ENCODE measurements around the gene DNMBP.
"Not testable (repeated sequence)": the region's sequence is repeated elsewhere in the genome, so short reads cannot be mapped to it uniquely, and the experiment has no call there.

Gene DNMBP

DNA sequence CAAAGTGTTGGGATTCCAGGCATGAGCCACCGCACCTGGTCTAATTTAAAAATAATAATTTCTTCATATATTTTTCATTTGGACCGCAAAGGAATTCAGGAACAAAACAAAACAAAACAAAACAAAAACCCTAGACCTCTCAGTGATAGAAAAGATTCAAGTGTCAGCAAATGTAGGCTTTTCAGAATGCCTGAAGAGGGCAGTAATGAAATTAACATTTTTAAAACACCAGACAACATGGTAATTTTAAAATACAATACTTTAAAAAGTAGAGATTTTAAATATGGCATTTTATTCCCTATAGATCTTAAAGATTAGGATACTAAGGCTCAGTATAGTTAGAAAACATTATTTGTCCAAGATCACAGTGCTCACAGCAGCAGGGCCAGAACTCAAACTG is 36.6 kb downstream of the DNMBP start:
- Mint-ChIP-seq H3K9me3 (no peaks in the 10 kb centered on the region), H3K4me3 (no peak overlapping the region), H3K4me1 (peaks cover 19 to 48% of the 10 kb centered on the region in 2 donors), H3K27me3 (no peaks in the 10 kb centered on the region), H3K27ac (no peak overlapping the region), H3K36me3 (peaks cover 14 to 26% of the 10 kb centered on the region in 2 donors)
- ATAC-seq (replicated peaks) (no peak), DNase-seq (no peak)

DNA sequence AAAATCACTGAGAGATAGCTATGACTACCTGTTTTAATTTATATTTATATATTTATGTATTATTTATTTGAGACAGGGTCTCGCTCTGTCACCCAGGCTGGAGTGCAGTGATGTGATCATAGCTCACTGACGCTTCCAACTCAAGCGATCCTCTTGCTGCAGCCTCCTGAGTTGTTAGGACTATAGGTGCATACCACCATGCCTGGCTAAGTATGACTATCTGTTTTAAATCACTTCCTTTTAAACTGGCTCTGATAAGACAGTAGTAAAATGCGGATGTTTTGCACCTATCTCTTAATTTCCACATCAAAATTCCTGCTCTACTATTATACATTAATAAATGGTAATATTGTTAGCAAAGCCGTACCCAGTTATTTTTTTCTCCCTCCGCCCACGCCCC is 41.8 kb downstream of the DNMBP start:
- Mint-ChIP-seq H3K36me3 (peaks cover 16 to 43% of the 10 kb centered on the region in 2 donors), H3K4me1 (peaks cover 5 to 8% of the 10 kb centered on the region in 2 donors), H3K9me3 (no peaks in the 10 kb centered on the region), H3K4me3 (no peak overlapping the region), H3K27me3 (no peaks in the 10 kb centered on the region), H3K27ac (no peak overlapping the region)
- DNase-seq (no peak), ATAC-seq (replicated peaks) (no peak)

DNA sequence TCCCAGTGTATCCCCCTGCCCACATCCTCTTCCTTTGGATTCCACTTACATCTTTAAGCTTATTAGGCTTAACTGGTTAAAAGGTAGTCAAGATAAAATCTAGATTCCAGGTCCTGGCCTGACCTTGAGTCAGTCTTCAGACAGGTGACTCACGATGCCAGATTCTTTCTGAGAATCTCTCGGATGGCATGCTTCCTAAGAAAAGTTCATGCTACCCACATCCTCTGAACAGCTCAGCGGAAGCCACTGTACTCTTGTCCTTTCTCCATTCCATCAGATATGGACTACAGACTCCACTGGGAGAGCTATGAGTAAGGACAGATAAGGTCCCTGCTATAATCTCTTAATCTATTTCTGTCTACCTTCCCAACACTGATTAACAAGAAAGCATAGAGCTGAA is 43.4 kb downstream of the DNMBP start:
- DNase-seq (no peak), ATAC-seq (replicated peaks) (no peak)
- Mint-ChIP-seq H3K27me3 (no peaks in the 10 kb centered on the region), H3K4me1 (peaks cover 0 to 3% of the 10 kb centered on the region in 2 donors), H3K27ac (no peak overlapping the region), H3K9me3 (no peaks in the 10 kb centered on the region), H3K4me3 (no peak overlapping the region), H3K36me3 (peaks cover 12 to 42% of the 10 kb centered on the region in 2 donors)

DNA sequence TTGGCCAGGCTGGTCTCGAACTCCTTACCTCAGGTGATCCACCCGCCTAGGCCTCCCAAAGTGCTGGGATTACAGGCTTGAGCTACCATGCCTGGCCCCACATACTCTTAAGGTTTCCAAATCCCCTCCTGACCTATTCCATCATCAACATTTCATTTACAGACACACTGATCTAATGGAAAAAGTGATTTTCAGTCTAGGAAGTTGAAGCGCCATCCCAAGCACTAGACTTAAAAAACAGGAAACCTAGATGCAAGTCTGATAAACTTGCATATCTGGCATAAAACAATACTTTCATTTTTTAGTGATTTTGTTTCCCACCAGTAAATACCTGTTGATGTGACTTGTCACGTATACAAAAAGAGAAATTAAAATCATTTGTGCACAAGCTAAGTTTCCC is 44.0 kb downstream of the DNMBP start:
- Mint-ChIP-seq H3K36me3 (peaks cover 11 to 37% of the 10 kb centered on the region in 2 donors), H3K27ac (no peak overlapping the region), H3K27me3 (no peaks in the 10 kb centered on the region), H3K4me3 (no peak overlapping the region), H3K4me1 (peaks cover 0 to 3% of the 10 kb centered on the region in 2 donors), H3K9me3 (no peaks in the 10 kb centered on the region)
- DNase-seq (no peak), ATAC-seq (replicated peaks) (no peak)

DNA sequence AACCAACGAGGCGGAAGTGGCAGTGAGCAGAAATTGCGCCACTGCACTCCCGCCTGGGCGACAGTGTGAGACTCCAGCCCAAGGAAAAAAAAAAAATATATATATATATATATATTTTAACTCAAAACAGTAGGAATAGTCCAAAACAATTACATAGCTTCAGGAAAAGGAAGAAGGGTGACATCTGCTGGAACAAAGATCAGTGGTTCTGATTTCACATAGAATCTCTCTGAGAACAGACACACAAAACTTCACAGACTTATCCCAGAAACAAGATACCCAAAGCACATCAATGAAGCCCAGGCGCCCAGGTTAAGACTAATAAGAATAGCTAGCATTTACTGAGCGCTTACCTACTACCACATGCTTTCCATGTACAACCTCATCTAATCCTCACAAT is 45.0 kb downstream of the DNMBP start:
- Mint-ChIP-seq H3K4me3 (no peak overlapping the region), H3K27me3 (no peaks in the 10 kb centered on the region), H3K9me3 (no peaks in the 10 kb centered on the region), H3K36me3 (peaks cover 5 to 30% of the 10 kb centered on the region in 2 donors), H3K4me1 (no peaks in the 10 kb centered on the region), H3K27ac (no peak overlapping the region)
- ATAC-seq (replicated peaks) (no peak), DNase-seq (no peak)

DNA sequence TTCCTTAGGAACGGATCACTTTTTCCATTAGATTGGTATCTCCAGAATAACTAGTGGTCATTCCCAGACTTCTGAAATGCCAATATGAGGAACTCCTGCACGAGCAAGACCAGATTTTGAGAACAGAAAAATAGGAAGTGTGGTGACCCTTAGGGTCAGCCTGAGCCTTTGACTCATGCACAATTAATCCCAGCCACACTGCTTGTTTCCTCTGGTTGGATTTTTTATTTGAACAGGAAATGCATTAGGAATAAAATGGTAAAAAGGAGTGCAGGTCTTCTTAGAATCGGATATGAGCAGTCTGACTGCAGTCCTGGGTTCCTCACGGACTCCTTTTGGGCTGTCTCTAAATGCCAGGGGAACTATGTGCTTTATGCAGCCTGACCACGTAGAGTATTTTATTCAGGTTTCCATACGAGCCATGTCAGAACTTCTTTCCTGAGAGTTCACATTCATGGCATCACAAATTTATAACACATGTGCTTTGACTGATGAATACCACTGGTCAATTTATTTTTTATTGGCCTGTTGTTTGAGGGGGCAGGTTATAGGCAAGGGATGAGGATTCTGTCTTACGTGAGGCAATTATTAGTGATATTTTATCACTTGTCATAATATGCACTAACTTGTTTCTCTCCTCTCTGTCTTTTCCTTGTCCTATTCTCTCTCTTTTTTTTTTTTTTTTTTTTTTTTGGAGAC is 46.1 kb downstream of the DNMBP start:
- H3K4me3 Mint-ChIP-seq; H3K27ac Mint-ChIP-seq; ATAC-seq (replicated peaks); H3K4me1 Mint-ChIP-seq; H3K9me3 Mint-ChIP-seq; DNase-seq; H3K27me3 Mint-ChIP-seq: not testable (repeated sequence)
- peaks cover 5 to 25% of the 10 kb centered on the region in 2 donors for H3K36me3 Mint-ChIP-seq

DNA sequence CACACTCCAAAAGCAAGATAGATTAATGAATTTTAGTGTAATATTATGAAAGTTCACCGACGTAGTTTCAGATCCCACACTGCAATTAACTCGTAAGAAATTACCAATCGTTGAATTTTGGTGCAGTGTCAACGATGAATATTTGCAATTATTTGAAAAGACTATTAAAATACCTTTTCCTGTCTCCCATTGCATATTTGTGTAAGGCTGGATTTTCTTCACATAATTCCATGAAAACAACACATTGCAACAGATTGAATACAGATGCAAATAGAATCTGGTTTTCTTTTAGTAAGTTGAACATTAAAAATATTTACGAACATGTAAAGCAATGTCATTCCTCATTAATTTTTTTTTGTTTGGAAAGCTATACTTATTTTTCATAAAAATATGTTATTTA is 50.9 kb downstream of the DNMBP start:
- Mint-ChIP-seq H3K27me3 (no peaks in the 10 kb centered on the region), H3K9me3 (no peaks in the 10 kb centered on the region), H3K4me1 (no peaks in the 10 kb centered on the region), H3K4me3 (no peak overlapping the region), H3K36me3 (peaks cover 19 to 34% of the 10 kb centered on the region in 2 donors), H3K27ac (no peak overlapping the region)
- no peak for DNase-seq
- ATAC-seq (replicated peaks) = no peak

DNA sequence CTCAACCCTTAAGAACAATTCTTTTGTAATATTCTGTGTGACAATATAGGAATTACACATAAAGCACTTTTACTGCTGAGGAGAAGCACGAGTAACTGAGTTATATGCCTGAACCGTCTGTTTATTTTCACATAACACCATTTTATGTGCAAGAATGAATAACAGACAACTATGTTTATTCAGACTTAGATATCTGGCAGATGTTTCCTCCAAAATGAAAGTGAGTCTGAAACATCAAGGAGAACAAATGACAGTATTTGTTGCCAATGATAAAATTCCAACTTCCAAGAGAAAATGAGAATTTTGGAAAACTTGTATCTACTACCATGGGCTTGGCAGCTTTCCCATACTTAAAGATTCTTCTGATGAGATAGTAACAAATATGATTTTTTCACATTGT is 51.4 kb downstream of the DNMBP start:
- Mint-ChIP-seq H3K27ac (no peak overlapping the region), H3K4me1 (no peaks in the 10 kb centered on the region), H3K27me3 (no peaks in the 10 kb centered on the region), H3K36me3 (peaks cover 19 to 37% of the 10 kb centered on the region in 2 donors), H3K9me3 (no peaks in the 10 kb centered on the region), H3K4me3 (no peak overlapping the region)
- DNase-seq (no peak), ATAC-seq (replicated peaks) (no peak)

DNA sequence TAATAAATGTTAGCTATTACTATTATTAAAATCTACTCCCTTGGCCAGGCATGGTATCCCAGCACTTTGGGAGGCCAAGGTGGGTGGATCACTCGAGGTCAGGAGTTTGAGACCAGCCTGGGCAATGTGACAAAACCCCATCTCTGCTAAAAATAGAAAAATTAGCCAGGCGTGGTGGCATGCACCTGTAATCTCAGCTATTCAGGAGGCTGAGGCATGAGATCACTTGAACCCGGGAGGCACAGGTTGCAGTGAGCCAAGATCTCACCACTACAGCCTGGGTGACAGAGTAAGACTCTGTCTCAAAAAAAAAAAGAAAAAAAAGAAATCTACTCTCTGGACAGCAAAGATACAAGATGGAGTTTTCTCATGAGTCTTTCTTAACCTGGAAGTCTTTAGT is 56.2 kb downstream of the DNMBP start:
- not testable (repeated sequence) for H3K27me3 Mint-ChIP-seq; H3K4me1 Mint-ChIP-seq; H3K27ac Mint-ChIP-seq; H3K9me3 Mint-ChIP-seq; ATAC-seq (replicated peaks); DNase-seq; H3K4me3 Mint-ChIP-seq
- H3K36me3 Mint-ChIP-seq = peaks cover 46 to 65% of the 10 kb centered on the region in 2 donors

DNA sequence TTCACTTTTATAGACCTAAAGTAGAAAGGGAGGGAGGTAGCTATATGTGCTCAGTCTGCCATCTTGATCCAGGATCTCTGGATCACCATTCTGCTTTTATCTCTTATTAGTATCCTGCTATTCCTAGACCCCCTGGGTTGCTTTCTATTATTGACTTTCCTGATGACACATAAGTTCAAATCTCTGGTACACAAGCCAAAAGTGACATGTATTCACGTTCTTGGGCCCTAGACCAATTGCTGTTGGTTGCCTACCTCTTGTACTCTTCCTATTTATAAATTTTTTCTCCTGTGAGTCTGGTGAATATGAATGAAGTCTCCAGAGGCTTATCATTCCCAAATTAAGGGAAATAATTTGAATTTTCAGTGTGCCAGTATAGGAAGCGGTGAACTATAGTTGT is 56.9 kb downstream of the DNMBP start:
- DNase-seq = no peak
- Mint-ChIP-seq H3K36me3 (peaks cover 45 to 67% of the 10 kb centered on the region in 2 donors), H3K27me3 (no peaks in the 10 kb centered on the region), H3K27ac (no peak overlapping the region), H3K4me1 (peaks cover 2 to 5% of the 10 kb centered on the region in 2 donors), H3K9me3 (peaks cover 9 to 10% of the 10 kb centered on the region in 2 donors), H3K4me3 (no peak overlapping the region)
- no peak for ATAC-seq (replicated peaks)

DNA sequence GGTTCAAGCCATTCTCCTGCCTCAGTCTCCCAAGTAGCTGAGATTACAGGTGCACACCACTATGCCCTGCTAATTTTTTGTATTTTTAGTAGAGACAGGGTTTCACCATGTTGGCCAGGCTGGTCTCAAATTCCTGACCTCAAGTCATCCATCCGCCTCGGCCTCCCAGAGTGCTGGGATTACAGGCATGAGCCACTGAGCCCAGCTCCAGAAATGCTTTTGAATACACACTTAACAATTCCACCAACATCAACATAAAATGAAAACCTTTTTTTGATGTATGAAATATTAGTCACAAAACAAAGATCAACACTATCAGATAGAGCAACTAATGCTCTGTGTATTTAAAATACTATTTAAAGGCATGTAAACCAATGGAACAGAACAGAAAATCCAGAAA is 63.7 kb downstream of the DNMBP start:
- H3K9me3 Mint-ChIP-seq; ATAC-seq (replicated peaks); H3K4me3 Mint-ChIP-seq; H3K27ac Mint-ChIP-seq; H3K27me3 Mint-ChIP-seq; DNase-seq: not testable (repeated sequence)
- H3K4me1 Mint-ChIP-seq = peaks cover 13 to 19% of the 10 kb centered on the region in 2 donors
- peaks cover 24 to 27% of the 10 kb centered on the region in 2 donors for H3K36me3 Mint-ChIP-seq

DNA sequence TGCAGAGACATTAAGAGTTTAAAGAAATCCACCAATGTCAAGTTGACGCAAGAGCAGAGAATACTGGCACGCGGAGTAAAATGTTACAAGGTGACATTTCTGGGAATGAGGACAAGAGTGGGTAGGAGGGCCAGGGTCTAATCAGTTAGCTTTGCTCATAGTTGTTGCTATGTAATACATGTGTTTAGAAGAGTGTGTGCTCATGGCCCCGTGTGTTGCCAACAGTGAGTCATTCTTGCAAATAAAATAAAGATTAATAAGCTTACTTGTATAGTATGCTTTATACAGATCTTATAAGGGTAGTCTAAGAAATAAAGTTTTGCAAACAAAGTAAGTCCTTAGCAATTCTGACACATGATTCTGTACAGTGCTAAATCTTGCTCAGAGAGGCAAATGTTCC is 64.5 kb downstream of the DNMBP start:
- H3K4me3 Mint-ChIP-seq = no peak overlapping the region
- H3K9me3 Mint-ChIP-seq = peaks cover 4 to 5% of the 10 kb centered on the region in 2 donors
- DNase-seq (no peak), ATAC-seq (replicated peaks) (no peak)
- peaks cover 15 to 18% of the 10 kb centered on the region in 2 donors for H3K4me1 Mint-ChIP-seq
- H3K36me3 Mint-ChIP-seq = peaks cover 23 to 27% of the 10 kb centered on the region in 2 donors
- H3K27ac Mint-ChIP-seq = no peak overlapping the region
- no peaks in the 10 kb centered on the region for H3K27me3 Mint-ChIP-seq

DNA sequence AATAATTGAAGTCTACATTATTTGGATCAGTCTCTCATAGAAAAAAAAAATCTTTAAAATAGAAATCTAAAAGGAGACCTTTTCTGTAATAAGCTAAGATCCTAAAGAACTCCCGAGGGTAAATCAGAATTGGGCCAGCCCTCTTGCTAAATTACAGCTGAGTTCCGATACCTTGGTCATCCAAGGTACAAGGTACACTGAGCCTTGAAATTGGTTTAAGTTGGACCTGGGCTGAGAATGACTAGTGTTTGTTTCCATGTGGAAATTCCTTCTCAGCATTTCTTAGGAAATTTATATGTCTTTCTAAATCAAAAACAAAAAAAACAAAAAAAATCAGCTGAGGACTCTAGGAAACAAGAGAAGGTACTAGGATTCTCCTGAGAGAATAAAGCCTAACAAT is 64.9 kb downstream of the DNMBP start:
- Mint-ChIP-seq H3K4me3 (no peak overlapping the region), H3K36me3 (peaks cover 20 to 24% of the 10 kb centered on the region in 2 donors), H3K4me1 (peaks cover 14 to 15% of the 10 kb centered on the region in 2 donors), H3K9me3 (peaks cover 0 to 2% of the 10 kb centered on the region in 2 donors), H3K27ac (no peak overlapping the region), H3K27me3 (no peaks in the 10 kb centered on the region)
- DNase-seq (no peak), ATAC-seq (replicated peaks) (no peak)

DNA sequence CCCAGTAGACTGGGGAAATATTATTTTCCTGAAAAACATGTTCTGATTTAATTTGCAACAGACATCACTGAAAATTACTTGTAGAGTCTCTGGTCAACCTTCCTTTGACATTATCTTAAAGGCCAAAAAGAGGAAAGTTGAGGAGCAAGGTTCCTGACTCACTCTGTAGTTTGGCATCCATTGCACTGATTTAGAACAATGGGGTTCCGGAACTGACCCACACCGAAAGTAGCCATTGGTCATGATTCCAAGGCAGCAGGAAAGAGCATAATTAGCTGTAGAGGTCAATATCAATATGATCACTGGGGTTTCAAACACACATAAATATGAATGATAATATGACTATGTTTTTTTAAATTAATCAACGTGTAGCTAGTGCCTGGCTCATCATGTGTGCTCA is 65.8 kb downstream of the DNMBP start:
- Mint-ChIP-seq H3K4me3 (no peak overlapping the region), H3K27me3 (no peaks in the 10 kb centered on the region), H3K27ac (no peak overlapping the region), H3K4me1 (peaks cover 21 to 23% of the 10 kb centered on the region in 2 donors), H3K9me3 (peaks cover 0 to 2% of the 10 kb centered on the region in 2 donors), H3K36me3 (peaks cover 20 to 22% of the 10 kb centered on the region in 2 donors)
- DNase-seq = no peak
- ATAC-seq (replicated peaks) = no peak

DNA sequence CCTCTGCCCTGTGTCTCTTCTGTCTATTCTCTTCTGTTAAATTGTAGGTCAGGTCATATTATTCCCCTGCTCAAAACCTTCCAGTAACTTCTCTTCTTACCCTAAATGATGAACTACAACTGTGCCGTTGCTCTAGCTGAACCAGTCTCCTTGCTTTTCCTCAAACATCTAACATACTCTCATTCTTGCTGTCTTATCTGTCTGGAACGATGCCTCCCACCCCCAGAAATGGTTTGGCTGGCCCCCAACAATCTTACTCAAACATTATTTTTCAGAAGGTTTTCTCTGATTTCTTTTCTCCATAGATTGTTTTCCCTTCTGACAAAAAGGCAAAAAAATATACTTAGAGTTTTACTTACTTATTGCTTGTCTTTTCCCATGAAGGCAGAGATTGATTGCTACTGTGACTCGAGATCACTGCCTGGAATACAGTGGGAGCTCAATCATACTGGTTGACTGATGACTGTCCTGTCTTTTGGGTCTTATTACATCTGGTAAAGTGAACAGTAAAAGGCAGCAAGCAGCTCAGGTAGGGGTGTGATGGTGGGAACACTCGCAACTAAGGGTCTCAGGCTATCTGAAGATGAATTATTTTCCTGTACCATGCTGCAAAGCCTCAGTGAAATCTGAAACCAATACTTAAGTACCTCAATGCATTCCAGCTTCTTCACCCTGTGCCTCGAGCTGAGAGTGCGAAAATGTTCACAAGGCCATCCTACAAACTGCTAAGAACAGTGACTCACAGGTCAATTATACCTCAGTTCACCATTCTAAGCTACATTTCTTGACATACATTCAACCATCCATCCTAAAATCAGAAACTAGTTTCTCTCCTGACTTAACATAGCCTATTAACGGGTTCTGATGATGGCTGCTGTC is 67.6 kb downstream of the DNMBP start:
- H3K36me3 Mint-ChIP-seq = peaks cover 22% of the 10 kb centered on the region in 2 donors

More for the DNA sequence above, 67.6 kb downstream of the DNMBP start:
- DNase-seq (no peak), ATAC-seq (replicated peaks) (no peak)
- H3K4me1 Mint-ChIP-seq = peaks cover 25 to 38% of the 10 kb centered on the region in 2 donors
- H3K4me3 Mint-ChIP-seq = no peak overlapping the region
- H3K27me3 Mint-ChIP-seq = no peaks in the 10 kb centered on the region
- H3K27ac Mint-ChIP-seq = no peak overlapping the region
- H3K9me3 Mint-ChIP-seq = peaks cover 0 to 4% of the 10 kb centered on the region in 2 donors

Data from stimulated activated naive B cell treated with anti-CD40 and anti-IgM and Interleukin-4, amounts not matched to agents 10 μg/mL and 1 μg/mL and 100 μg/mL, for 72 hours (primary cell).